22Rv1 (cell line): Measurements from ENCODE around the gene DCUN1D3.

ENCODE experiments used
- ZFX ChIP-seq: fragments of 450-650 bp; IDR thresholded peaks from 2 replicates; pipeline ENCODE4 v1.6.1; 2017; ENCODE audit warnings: antibody characterized with exemption, borderline replicate concordance
- TF ChIP-seq, protein P1 (sequence below): fragments of 450-650 bp; IDR thresholded peaks from 2 replicates; pipeline ENCODE4 v1.5.1; 2017; ENCODE audit warnings: mild to moderate bottlenecking

DNA sequence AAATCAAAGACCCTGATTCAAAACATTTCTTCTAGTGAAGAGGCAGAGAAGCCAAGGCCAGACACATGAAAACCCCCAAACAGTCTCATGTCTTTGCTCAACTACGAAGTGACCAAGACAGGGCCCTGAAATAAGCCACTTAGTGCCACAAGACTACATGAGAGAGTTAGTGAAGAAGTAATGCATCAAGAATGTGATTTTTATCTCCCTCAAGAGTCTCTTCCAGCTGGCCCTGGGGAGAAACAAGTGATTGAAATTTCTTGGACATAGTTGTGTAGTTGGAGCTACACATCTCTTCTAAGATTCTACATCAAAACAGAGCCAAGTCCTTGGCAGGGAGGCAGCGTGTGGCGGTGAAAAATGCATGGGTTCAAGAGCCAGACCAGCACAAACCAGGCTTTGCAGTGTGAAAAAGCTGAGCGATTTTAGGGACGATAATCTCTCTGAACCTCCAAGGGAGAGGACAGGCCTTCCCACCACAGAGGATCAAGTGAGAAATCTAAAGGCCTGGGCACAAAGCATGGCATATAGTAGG lies 31.0 kb upstream of the DCUN1D3 start:
- TF ChIP-seq, protein P1, sequence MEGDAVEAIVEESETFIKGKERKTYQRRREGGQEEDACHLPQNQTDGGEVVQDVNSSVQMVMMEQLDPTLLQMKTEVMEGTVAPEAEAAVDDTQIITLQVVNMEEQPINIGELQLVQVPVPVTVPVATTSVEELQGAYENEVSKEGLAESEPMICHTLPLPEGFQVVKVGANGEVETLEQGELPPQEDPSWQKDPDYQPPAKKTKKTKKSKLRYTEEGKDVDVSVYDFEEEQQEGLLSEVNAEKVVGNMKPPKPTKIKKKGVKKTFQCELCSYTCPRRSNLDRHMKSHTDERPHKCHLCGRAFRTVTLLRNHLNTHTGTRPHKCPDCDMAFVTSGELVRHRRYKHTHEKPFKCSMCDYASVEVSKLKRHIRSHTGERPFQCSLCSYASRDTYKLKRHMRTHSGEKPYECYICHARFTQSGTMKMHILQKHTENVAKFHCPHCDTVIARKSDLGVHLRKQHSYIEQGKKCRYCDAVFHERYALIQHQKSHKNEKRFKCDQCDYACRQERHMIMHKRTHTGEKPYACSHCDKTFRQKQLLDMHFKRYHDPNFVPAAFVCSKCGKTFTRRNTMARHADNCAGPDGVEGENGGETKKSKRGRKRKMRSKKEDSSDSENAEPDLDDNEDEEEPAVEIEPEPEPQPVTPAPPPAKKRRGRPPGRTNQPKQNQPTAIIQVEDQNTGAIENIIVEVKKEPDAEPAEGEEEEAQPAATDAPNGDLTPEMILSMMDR = no peak
- TF ChIP-seq ZFX = no peak
